NAMALWA (cell line): Measurements from ENCODE around the gene SLC6A8.
"Not testable (repeated sequence)": the region's sequence is repeated elsewhere in the genome, so short reads cannot be mapped to it uniquely, and the experiment has no call there.

Experiments
- DNase-seq: peaks from one replicate; pipeline ENCODE4 v3.0.0-alpha.2; 2015; ENCODE audit warnings: low spot score

The SLC6A8 gene

DNA sequence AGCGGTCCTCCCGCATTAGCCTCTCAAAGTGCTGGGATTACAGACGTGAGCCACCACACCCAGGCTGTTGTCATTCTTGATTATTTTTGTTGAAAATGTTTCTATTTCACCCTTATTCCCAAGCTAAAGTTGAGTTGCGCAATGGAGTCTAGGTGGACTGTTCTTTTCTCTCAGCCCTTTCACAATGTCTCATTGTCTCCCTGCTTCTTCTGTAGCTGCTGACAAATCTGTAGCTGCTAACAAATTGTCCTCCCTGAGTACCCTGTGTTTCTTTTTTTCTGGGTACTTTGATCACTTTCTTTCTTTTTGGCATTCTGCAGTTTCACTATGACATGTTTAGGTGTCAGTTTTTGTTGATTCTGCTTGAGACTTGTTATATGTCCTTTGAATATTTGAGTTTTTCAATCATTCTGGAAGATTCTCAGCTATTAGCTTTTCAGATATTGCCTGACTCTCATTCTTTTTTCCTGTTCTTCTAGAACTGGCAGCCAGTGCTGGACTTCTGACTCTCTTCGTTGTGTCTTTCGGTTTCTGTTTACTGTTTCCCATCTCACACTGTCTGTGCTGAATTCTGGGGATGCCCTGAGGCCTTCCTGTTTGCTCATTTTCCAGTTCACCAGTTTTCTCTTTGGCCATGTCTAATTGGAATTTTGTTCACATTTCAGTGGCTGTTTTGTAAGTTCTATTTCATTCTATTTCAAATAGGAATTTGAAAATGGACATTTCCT, 43.6 kb downstream of the SLC6A8 start:
- no peak for DNase-seq

DNA sequence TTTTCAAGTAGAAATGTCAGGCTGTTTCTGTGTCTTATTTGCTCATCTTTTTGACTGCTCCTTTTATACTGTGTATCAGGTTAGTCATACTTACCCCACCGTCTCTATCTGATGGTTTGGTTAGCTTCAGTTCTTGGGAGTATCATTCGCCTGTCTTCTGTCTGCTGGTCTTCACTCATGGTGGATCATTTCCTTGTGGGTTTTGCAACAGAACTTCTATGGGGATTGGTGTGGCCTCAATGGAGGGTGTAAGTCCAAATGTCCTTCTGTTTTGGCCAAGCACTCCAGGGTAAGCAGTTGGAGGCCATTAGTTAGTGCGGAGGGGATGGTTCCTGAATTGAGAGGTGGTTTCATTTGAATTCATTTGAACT, 44.1 kb downstream of the SLC6A8 start:
- no peak for DNase-seq

DNA sequence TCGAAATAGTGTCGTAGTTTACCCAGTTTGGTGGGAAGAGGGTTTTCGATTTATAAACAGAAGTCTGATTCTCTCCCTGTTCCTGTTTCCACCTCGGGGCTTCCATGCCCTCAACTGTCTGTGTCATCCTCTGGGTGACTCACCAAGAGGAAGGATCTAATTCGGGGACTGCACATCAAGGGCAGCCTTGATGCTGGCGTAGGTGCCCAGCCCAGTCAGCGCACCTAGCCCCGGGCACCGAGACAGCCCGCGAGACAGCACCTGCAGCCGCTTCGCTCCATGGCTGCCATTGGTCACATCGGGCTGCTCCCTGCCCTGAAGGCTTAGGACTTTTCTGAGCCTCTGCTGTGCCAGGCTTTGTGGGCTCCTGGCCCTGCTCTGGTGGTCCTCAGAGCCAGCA, 44.7 kb downstream of the SLC6A8 start:
- no peak for DNase-seq

GRCh38 chrX:153733651-153734240, 46.0 kb downstream of the SLC6A8 start:
- DNase-seq: no peak

- DNase-seq: no peak
Observed at GRCh38 chrX:153734871-153735270, 47.1 kb downstream of the SLC6A8 start.

DNA sequence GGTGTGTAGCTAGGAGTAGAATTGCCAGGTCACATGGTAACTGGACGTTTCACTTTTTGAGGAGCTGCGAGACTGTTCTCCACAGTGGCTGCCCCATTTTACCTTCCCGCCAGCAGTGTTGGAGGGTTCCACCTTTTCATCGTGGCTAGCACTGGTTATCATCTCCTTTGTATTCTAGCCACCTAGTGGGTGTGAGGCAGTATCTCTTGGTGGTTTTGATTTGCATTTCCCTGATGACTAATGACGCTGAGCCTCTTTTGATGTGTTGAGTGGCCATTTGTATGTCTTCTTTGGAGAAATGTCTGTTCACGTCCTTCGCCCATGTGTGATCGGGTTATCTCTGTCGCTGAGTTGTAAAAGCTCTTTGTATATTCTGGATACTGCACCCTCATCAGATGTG, 47.5 kb downstream of the SLC6A8 start:
- peak; percentile 61 for DNase-seq

GRCh38 chrX:153736071-153736820, 48.5 kb downstream of the SLC6A8 start:
- no peak for DNase-seq

- no peak for DNase-seq
Observed at GRCh38 chrX:153736871-153737441, 49.2 kb downstream of the SLC6A8 start.

DNA sequence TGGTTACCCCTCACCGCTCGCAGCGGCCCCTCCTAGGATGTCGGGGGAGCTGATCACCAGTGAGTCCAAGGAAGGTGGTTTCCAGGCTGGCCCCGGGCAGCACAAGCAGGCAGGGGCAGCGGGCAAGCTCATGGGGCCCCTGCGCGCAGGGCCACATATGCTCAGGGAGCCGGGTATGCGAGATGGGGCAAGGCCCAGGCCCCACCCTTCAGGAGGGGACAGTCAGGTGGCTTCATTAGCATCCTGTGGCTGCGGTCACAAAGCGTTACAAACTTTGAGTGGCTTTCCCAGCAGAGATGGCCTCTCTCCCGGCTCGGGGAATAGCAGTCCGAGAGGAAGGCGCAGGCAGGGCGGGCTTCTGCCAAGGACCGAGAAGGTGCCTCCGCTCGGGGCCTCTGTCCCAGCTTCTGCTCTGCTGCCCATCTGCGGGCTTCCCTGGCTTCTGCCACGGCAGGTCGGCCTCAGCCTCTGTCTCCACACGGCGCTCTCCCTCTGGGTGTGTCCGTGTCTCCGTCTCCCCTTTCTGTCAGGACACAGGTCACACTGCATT, 50.4 kb downstream of the SLC6A8 start:
- DNase-seq: no peak

- DNase-seq: no peak
Observed at GRCh38 chrX:153739754-153740486, 52.2 kb downstream of the SLC6A8 start.

GRCh38 chrX:153740631-153741222, 53.0 kb downstream of the SLC6A8 start:
- DNase-seq: no peak

GRCh38 chrX:153741446-153741845, 53.7 kb downstream of the SLC6A8 start:
- DNase-seq: no peak

GRCh38 chrX:153742111-153742510, 54.4 kb downstream of the SLC6A8 start:
- not testable (repeated sequence) for DNase-seq

GRCh38 chrX:153742796-153743467, 55.2 kb downstream of the SLC6A8 start:
- DNase-seq: not testable (repeated sequence)

DNA sequence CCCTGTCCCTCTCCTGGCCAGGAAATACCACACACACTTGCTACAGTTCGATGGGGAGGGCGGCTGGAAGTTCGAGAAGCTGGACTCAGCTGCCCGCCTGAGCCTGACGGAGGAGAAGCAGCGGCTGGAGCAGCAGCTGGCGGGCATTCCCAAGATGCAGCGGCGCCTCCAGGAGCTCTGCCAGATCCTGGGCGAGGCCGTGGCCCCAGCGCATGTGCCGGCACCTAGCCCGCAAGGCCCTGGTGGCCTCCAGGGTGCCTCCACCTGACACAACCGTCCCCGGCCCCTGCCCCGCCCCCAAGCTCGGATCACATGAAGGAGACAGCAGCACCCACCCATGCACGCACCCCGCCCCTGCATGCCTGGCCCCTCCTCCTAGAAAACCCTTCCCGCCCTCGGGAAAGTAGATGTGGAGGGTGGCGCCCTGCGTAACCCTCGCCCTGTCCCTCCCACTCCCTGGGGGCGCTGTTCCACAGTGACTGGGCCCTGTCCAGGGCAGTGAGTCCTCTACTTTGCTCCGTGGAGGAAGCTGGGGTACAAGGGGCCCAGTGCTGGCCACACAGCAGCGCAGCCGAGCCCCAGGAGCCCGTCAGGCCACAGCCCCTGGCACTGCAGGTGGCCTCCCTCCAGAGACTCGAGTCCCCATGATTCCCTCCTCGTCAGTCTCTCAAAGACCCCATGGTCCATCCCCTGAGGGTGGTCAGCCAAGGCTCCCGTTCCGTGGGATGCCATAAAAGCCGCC, 55.9 kb downstream of the SLC6A8 start:
- DNase-seq: not testable (repeated sequence)

- DNase-seq: no peak
Observed at GRCh38 chrX:153744210-153745066, 56.7 kb downstream of the SLC6A8 start.

DNA sequence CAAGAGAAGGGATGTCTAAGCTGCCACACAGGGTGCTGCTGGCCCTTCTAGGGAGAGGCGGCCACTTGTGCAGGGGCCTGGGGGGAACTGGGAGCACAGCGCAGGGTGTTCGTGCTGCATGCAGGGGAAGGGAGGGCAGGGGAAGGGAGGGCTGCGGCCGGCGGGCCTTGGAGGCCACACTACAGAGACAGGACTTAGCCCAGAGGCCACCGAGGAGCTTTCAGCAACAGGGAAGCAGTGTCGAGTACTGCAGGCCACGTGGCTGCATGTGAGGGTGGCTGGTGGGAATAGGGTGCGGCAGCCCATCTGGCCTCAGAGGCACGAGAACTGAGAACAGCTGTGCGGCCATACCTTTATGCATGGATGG, 57.3 kb downstream of the SLC6A8 start:
- not testable (repeated sequence) for DNase-seq
